Ovary (tissue), 9 donors: ENCODE results near the gene RFK. TPM values are rescaled to one million over a fixed set of nuclear protein-coding genes. Genes with fewer than 3 reads are reported as not detected.

ENCODE experiments used
- DNase-seq, 5 donors: peaks; one replicate each; pipeline ENCODE4 v3.0.0-alpha.2; 2019 to 2020
- H3K27ac ChIP-seq, 2 donors: fragments of 200-600 bp; one replicate each; pipeline versions ENCODE4 v1.5.1 to v1.8.0; 2019 to 2022
- H3K27me3 ChIP-seq: fragments of 200-600 bp; one replicate; pipeline ENCODE4 v1.8.0; 2022
- H3K36me3 ChIP-seq: fragments of 200-600 bp; sonication (generic); one replicate; pipeline ENCODE4 v1.5.1; 2019
- H3K4me1 ChIP-seq: one replicate; pipeline ENCODE4 v1.8.1; 2013; ENCODE audit warnings: mild to moderate bottlenecking, moderate library complexity; ENCODE audit not compliant: insufficient read depth
- H3K4me3 ChIP-seq: fragments of 200-600 bp; sonication (generic); one replicate; pipeline ENCODE4 v1.5.1; 2017
- H3K9me3 ChIP-seq, 2 donors: fragments of 200-600 bp in 1 of 2; sonication (generic) in 1 of 2; one replicate each; pipeline versions ENCODE4 v1.5.1 to v1.8.1; 2013 to 2019; ENCODE audit warnings: mild to moderate bottlenecking in 1 of 2, moderate library complexity in 1 of 2
- CTCF ChIP-seq, 3 donors: fragments of 450-650 bp in 2 of 3; fragments of 200-600 bp in 1 of 3; IDR thresholded peaks; one replicate each; pipeline versions ENCODE4 v1.5.1 to v1.8.0; 2016 to 2022; ENCODE audit warnings: antibody characterized with exemption in 3 of 3, mild to moderate bottlenecking in 1 of 3
- EP300 ChIP-seq: sonication (generic); formaldehyde crosslinking; IDR thresholded peaks from one replicate; pipeline ENCODE4 v1.6.1; 2017; ENCODE audit warnings: antibody characterized with exemption
- POLR2A ChIP-seq: fragments of 450-650 bp; IDR thresholded peaks from one replicate; pipeline ENCODE4 v1.6.1; 2017; ENCODE audit warnings: antibody characterized with exemption, mild to moderate bottlenecking, moderate library complexity
- WGBS, 3 donors: extraction: QIAGEN DNeasy Blood & Tissue Kit in 1 of 3; methylation state at CpG; one replicate each; pipeline versions ENCODE4 v1.1.5 to v1.1.7; 2013 to 2017; 5-methylcytosine and 5-hydroxymethylcytosine counted together
- intact Hi-C, 4 donors: fragments of 100-400 bp; cut with DNase I; formaldehyde crosslinking; loops; one replicate each; pipeline versions ENCODE4 v1.11.0 to v1.15.1; 2022 to 2023
- polyA plus RNA-seq, 2 donors: library from polyadenylated mRNA; stranded (reverse); fragments of 200-250 nt in 1 of 2; fragments of 350-450 nt in 1 of 2; fragmentation: Illumina TruSeq in 1 of 2; extraction: RNeasy Lipid Tissue Mini Kit (QIAGEN cat#74804) in 1 of 2; gene quantifications; one replicate each; pipeline ENCODE4 v1.2.3, GENCODE V29; 2013 to 2014
- total RNA-seq, 7 donors: library from RNA; depleted of rRNA in 2 of 7; stranded (reverse); fragments of >200 nt in 2 of 7; fragmentation: NEBNext Ultra II Directional in 3 of 7; extraction: Animal tissue kit (Norgen Biotek cat#: 25700) in 3 of 7; gene quantifications; one replicate each; pipeline versions ENCODE4 v1.1.0 to v1.2.4, GENCODE V29; 2016 to 2023
- donor health status: DM: no; HTN: no; CAD: no; lungs with moderate emphysema.
- donor health status: DM: no; HTN: no; CAD: no.
- donor health status: Bipolar disorder and iron deficiency.
- donor health status: DM: yes; HTN: yes; CAD: no.
- donor health status: DM: no; HTN: no; CAD: no.
- donor health status: DM: yes; HTN: yes; CAD: no.

Gene RFK
- total and polyA plus RNA-seq, 9 donors = 9.9 to 30.1 (median 18.5) TPM

DNA sequence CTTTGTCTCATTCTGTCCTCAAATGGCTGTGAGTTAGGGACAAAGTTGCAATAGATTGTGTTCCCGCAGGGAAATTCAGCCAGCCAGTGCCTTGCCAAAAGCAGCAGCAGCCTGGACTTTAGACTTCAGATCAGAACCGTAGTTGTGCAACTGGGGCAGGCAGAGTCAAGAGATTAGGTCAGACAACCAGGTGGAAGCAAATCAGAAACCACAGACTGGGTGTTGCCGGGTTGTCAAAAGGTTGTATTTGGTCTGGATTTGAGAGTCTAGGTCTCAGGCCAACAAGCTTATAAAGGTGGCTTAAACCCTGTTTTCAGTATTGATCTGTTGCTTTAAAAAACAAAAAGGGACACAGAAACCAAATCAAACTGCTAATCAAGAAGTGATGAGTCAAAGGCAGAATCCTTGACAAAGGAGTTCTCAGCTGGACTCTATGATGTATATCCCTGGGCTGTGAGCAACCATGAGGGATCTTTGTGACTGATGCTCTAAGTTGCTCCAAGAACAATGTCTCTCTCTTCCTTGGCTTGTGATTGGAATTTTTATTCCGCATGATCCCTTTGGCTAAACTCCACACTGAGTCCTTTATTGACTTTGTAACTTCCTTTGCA, 20.9 kb downstream of the RFK start:
- Histone ChIP-seq H3K36me3 (no peaks in the 10 kb centered on the region), H3K4me1 (peaks cover 21% of the 10 kb centered on the region), H3K27me3 (no peaks in the 10 kb centered on the region), H3K4me3 (no peak overlapping the region), H3K27ac (no peak overlapping the region), H3K9me3 (no peaks in the 10 kb centered on the region)
- 8 to 23% (median 15%) methylated on average over 4 of the region's 4 CpGs for WGBS, 3 donors
- intact Hi-C loops = no loop called here
- DNase-seq = peak in 4 of 5 donors; percentile 30 to 55 (median 40)
- TF ChIP-seq EP300 = no peak

DNA sequence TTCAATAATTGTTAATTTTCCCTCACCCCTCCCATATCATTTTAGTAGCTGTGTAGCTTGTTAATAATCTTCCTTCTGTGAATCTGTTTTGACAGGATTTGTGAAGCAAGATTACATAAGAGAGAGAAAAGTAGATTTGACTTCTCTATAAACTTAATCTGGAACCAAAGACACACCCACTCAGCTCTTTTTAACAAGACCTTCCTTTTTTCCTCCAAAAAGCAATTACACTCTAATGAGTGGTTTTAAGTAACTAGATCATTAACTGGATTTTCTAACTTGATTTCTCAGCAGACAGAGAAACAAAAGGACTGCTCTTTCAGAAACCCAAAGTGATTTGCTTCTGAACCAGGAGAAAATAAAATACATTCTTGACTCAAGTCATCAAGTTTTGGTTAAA, 21.9 kb downstream of the RFK start:
- DNase-seq = no peak
- intact Hi-C loops = no loop called here
- Histone ChIP-seq H3K9me3 (no peaks in the 10 kb centered on the region), H3K4me1 (peaks cover 21% of the 10 kb centered on the region), H3K27me3 (no peaks in the 10 kb centered on the region), H3K36me3 (no peaks in the 10 kb centered on the region), H3K4me3 (no peak overlapping the region), H3K27ac (no peak overlapping the region)
- TF ChIP-seq CTCF (IDR thresholded peaks at IDR 0.05) (no peak), POLR2A (no peak), EP300 (no peak)

DNA sequence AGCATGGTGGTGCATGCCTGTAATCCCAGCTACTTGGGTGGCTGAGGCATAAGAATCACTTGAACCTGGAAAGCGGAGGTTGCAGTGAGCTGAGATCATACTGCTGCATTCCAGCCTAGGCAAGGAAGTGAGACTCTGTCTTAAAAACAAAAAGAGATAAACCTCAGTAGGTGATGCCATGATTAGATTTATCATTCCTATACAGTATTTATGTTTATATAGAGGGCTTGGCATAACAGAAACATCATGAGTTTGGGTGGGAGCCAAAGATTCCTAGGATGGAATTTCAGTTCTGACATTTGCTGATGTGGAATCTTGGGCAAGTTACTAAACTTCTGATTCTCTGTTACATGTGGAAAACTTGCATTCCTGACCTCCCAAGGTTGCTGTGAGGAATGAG, 22.3 kb downstream of the RFK start:
- Histone ChIP-seq H3K27me3 (no peaks in the 10 kb centered on the region), H3K4me1 (peaks cover 21% of the 10 kb centered on the region), H3K4me3 (no peak overlapping the region), H3K36me3 (no peaks in the 10 kb centered on the region), H3K9me3 (no peaks in the 10 kb centered on the region), H3K27ac (no peak overlapping the region)
- TF ChIP-seq POLR2A (no peak), CTCF (IDR thresholded peaks at IDR 0.05) (no peak), EP300 (no peak)
- intact Hi-C loops = no loop called here
- WGBS, 3 donors = 66 to 67% (median 66%) methylated on average over 1 of the region's 1 CpG
- no peak for DNase-seq

DNA sequence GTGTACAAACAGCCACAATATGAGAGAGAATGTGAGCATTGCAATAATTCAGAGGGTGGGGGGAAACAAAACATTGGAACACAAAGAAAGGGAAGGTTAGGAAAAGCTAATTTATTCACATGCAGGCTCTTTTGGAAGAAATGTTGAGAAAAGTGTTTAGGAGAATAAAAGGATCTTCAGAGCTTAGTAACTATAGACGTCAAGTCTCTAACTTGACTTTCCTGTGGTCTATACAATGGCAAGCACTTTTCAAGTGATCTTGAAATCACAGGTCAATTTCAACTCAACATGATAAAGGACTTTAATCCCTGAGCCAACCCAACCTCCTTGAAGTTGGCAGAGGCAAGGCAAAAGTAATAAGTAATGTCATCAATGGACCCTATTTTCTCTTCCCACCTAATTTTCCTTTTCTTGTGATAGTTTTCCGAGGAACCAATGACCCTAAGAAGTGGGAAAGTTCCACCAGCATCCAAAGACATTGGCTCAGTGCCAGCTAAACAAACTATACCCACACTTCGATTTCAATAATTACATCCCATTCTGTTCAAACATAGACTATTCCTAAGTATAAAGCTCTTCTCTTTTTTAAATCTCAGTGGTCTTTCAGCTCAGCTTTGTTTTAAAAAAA, 23.7 kb downstream of the RFK start:
- DNase-seq = no peak
- no peaks in the 10 kb centered on the region for H3K27me3 ChIP-seq
- peaks cover 21% of the 10 kb centered on the region for H3K4me1 ChIP-seq
- WGBS, 3 donors = 89 to 91% (median 90%) methylated on average over 3 of the region's 3 CpGs
- H3K4me3 ChIP-seq = no peak overlapping the region
- no peaks in the 10 kb centered on the region for H3K9me3 ChIP-seq
- no peak for TF ChIP-seq EP300
- TF ChIP-seq CTCF (IDR thresholded peaks at IDR 0.05) = no peak
- no peak for TF ChIP-seq POLR2A
- H3K36me3 ChIP-seq = no peaks in the 10 kb centered on the region
- H3K27ac ChIP-seq = no peak overlapping the region
- intact Hi-C loops = no loop called here

GRCh38 chr9:76369583-76369982, 24.6 kb downstream of the RFK start:
- intact Hi-C loops = no loop called here
- TF ChIP-seq CTCF (IDR thresholded peaks at IDR 0.05) = no peak
- no peak for TF ChIP-seq EP300
- Histone ChIP-seq H3K4me1 (peaks cover 19% of the 10 kb centered on the region), H3K4me3 (no peak overlapping the region), H3K9me3 (no peaks in the 10 kb centered on the region), H3K27ac (no peak overlapping the region), H3K36me3 (no peaks in the 10 kb centered on the region), H3K27me3 (no peaks in the 10 kb centered on the region)
- peak in 4 of 5 donors; percentile 31 to 39 (median 34) for DNase-seq
- 37 to 49% (median 40%) methylated on average over 4 of the region's 4 CpGs for WGBS, 3 donors
